NCI-H2227 (cell line): ENCODE results near the gene LTC4S.
"Not testable (repeated sequence)": the region's sequence is repeated elsewhere in the genome, so short reads cannot be mapped to it uniquely, and the experiment has no call there.

Experiments used
- DNase-seq: peaks from one replicate; lab custom pipeline; 2025; ENCODE audit not compliant: unreplicated experiment; lab: John Stamatoyannopoulos, UW

The LTC4S gene, protein sequence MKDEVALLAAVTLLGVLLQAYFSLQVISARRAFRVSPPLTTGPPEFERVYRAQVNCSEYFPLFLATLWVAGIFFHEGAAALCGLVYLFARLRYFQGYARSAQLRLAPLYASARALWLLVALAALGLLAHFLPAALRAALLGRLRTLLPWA

DNA sequence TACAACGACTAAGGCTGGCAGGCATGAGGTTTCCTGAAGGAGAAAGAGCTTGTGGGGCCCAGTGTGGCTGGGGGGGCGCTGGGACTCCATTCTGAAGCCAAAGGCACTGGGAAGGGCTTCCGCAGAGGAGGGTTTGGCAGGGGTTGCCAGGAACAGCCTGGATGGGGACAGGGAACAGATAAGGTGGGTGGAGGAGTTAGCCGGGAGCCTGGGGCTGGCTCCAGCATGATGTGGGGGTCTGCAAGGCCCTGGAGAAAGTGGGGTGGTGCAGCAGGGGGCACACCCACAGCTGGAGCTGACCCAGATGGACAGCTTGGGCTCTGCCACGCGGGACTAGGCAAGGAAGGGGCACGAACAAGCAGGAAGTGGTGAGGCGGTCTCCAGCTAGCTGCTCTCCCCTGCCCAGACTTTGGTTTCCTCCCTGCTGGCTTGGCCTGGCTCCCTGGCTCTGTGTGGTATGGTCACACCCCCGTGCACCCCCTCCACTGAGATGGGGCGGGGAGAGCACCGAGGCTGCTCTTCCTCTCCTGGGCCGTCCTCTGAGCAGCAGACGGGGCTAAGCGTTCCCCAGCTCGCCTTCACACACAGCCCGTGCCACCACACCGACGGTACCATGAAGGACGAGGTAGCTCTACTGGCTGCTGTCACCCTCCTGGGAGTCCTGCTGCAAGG, at the start of gene LTC4S:
Gene LTC4S, plus strand, starts transcription at position 519 of the 672 bp plus-strand sequence. Its CDS starts 95 bp downstream, at position 614.
- DNase-seq: no peak

DNA sequence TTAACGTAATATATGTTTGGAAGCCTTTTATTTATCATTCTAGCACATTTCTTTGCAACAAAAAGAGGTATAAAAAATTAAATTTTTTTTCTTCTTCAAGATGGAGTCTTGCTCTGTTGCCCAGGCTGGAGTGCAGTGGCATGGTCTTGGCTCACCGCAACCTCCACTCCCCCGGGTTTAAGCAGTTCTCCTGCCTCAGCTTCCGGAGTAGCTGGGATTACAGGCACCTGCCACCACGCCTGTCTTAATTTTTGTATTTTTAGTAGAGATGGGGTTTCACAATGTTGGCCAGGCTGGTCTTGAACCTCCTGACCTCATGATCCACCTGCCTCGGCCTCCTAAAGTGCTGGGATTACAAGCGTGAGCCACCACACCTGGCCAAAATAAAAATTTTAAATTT, 49.7 kb upstream of the LTC4S start:
- not testable (repeated sequence) for DNase-seq

DNA sequence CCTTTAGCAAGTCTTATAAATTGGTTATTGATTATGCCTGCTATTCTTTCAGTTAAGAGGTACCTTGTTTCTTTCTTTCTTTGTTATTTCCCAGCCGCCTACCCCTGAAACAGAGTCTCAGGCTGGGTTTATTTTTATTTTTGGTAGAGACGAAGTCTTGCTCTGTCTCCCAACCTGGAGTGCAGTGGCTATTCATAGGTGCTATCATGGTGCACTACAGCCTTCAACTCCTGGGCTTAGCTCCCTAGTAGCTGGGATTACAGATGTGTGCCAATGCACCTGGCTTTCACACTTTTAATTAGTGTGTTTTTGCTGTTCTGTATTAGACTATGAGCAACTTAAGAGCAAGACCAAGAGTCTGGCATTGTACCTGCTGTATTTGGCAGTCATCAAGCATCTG, 46.9 kb upstream of the LTC4S start:
- no peak for DNase-seq

DNA sequence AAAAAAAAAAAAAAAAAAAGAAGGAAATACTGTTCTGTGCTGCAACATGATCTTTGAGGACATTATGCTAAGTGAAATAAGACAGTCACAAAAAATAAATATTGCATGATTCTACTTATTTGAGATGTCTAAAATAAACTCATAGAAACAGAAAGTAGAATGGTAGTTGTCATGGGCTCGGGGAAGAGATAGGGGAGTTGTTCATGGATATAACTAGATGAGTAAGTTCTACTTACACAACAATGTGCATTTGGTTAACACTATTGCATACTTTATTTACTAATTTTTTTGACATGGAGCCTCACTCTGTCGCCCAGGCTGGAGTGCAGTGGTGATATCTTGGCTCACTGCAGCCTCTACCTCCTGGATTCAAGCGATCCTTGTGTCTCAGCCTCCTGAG, 46.0 kb upstream of the LTC4S start:
- no peak for DNase-seq

DNA sequence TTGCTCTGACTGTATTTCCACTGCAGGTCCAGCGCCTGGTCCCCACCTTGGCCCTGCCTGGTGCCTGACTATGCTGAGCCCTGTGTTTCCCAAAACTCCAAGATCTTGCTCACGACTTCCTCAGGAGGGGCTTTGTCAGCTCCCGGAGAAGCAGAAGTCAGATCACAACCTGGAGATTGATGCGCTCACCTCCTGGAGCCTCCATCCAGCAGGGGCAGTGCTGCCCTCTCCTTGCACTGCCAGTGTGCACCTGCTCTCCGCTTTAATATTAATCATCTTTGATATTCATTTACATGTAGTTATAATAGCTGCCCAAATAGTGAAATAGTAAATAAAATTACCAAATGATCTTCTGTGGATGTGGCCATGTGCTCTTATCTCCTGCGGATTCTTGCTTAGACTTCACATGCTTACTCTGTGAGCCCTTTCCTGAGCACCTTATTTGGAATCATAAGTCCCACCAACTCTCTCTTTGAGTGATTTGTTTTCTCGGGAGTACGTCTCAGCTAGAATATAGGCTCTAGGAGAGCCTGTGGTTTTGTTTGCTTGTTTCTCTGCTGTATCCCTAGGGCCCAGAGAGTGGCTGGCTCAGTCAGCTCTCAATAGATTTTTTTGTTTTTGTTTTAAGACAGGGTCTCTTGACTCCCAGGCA, 43.8 kb upstream of the LTC4S start:
- no peak for DNase-seq

DNA sequence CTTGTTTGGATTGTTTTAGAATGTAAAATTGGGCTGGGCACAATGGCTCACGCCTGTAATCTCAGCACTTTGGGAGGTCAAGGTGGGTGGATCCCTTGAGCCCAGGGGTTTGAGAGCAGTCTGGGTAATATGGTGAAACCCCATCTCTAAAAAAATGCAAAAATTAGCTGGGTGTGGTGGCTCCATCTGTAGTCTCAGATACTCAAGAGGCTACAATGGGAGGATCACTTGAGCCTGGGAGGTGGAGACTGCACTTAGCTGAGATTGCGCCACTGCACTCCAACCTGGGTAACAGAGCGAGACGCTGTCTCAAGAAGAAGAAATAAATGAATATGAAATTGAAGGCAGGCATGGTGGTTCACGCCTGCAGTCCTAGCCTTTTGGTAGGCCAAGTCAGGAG, 39.8 kb upstream of the LTC4S start:
- DNase-seq: peak; percentile 23

GRCh38 chr5:179755022-179755421, 38.8 kb upstream of the LTC4S start:
- DNase-seq: no peak

GRCh38 chr5:179758955-179759354, 34.8 kb upstream of the LTC4S start:
- DNase-seq: no peak

DNA sequence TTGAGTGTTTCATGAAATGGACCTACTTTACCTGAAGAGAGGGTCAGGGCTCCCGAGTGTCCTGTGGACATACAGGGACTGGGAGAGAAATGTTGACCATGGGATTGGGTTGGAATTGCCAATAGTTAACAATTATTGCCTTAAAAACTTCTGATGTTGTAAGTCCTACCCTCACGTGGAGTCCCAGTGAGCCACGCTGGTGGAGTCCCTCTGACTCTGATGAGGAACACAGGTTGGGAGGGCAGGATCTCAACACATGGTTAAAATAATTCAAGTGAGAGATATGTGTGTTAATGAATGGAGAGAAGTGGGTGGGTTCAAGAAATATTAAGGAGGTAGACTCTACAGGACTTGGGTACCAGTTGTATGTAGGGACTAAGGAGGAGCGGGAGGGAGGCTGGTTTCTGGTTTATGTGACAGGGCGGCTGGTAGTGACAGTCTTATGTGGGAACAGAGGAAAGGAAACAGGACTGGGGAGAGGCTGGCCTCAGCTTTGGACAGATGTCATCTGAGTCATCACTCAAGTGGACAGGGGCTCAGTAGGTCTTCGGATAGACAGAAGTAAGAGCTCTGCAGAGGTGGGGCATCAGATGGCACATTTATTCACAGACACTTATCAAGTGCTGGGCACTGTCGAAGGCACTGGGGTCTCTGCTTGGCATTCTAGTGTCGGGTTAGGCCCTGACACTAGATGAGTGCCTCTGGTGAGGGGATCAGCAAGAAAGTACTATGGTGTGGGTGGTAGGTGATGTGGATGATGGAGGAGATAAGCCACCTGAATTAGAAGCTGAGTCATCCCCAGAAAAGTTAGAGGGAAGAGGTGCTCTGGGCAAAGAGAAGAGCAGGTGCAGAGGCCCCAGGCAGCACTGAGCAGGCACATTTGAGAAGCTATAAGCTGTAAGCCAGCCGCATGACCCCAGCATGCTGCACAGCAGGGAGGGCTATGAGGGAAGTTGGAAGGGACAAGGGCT, 33.9 kb upstream of the LTC4S start:
- DNase-seq: no peak

DNA sequence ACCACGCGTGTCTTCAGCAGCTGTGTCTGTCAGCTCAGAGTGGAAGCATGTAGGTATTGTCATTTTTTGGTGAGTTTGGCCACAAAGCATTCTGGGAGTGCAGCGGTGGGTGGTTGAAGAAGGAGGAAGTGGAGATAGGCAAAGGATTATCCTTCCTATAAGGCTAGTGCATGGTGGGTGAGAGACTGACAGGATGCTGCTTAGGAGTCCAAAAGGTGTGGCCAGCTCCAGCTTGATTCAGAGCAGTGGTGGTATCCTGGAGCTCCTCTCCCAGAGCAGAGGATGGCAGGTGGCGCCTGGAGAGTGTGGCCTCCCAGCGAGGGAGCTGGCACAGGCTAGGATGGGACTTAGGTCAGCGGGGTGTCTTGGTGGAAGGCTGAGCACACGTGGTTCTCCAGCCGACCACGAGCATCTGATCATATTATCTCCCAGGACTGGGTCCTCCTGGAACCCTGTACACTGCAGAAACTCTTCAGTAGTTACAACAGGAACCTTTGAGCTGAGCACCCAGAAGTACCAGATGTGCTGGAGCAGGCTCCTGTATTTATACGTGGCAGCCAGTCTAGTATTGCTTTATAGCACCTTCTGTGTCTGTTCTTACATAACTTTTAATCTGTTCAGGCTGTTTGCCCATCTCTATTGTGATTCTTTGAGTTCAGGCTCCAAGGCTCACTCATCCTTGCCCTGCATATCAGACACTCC, 31.6 kb upstream of the LTC4S start:
- DNase-seq: no peak

- no peak for DNase-seq
These were observed 31.0 kb upstream of the LTC4S start for GRCh38 chr5:179762781-179763176.

DNA sequence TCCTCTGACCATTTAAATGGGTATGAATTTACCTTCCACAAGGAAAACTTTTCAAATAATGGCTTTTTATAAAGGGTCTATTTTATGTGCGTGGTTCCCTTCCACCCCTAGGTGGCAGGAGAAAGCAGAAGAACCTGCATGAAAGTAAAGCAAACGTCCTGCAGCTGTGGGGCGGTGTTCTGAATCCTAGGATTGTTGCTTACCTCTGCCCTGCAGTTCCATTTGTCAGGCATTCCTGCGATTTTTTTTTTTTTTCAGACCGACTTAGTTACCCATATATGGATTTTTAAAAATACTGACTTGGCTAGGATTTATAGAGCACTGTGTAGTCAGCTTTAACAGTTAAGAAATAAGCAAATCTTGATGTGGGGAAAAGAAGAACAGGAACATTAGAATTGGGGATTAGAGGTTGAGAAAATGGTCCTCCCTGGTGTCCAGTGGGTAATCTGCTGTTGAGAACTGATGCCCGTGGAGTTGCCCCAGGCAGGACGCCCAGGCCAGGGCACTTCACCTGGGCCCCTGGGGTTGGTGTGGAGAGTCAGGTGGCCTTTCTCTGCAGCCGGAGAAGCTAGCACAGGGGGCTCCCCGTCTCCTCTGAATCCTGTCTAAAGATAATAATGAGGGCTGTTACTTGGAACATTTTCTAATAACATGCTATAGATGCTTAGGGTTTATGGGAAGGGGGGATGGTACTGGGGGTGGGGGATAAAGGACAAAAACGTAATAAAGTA, 30.4 kb upstream of the LTC4S start:
- DNase-seq: peak; percentile 38

DNA sequence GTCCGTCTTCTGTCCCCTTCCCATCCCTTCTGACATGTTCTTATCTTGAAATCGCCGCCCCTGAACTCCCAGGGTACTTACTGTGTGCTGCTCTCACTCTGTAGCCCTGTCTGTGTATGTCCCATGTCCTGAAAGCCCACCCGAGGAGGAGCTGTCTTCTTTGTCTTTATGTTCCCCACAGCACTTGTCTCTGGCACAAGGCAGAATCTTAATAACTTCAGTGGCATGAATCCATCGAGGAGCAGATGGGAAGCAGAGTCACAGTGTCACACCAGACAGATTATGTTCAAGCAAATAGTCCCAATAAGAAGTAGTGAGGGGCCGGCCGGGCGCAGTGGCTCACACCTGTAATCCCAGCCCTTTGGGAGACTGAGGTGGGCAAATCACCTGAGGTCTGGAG, 29.7 kb upstream of the LTC4S start:
- DNase-seq: no peak

GRCh38 chr5:179765400-179765799, 28.4 kb upstream of the LTC4S start:
- no peak for DNase-seq

- DNase-seq: no peak
These were observed 27.6 kb upstream of the LTC4S start for GRCh38 chr5:179766021-179766725.

GRCh38 chr5:179766726-179767455, 26.9 kb upstream of the LTC4S start:
- no peak for DNase-seq

- no peak for DNase-seq
These were observed 26.2 kb upstream of the LTC4S start for GRCh38 chr5:179767496-179768100.

DNA sequence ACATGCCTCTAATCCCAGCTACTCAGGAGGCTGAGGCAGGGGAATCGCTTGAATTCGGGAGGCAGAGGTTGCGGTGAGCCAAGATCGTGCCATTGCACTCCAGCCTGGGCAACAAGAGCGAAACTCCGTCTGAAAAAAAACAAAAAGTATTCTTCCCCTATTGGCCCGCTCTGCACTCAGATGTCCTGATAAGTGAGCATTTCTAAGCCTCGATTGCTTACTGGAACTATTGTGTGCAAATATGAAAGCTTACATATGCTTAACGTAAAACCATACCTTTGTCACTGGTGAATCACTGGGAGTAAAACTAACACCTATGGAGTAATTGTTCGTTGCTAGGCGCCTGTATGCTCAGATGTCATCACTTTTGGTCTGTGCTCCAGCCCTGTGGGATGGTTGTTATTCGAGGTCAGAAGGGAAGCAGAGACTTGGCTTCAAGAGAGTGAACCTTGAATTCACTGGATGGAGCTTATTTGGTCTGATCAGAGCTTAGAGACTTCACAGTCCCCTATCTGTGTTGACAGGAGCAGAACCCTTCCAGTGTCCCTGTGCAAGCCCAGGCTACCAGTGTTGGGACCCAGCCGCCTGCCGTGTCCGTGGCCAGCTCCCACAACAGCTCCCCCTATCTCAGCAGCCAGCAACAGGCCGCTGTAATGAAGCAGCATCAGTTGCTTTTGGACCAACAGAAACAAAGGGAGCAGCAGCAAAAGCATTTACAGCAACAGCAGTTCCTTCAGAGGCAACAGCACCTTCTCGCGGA, 25.3 kb upstream of the LTC4S start:
- no peak for DNase-seq
